Stimulated activated CD8-positive, alpha-beta memory T cell treated with anti-CD3 and anti-CD28 coated beads, Interleukin-7, amount 100 ng/mL, for 4 hours (primary cell): ENCODE data around the gene CABCOCO1.

Experiments
- DNase-seq, 2 donors: peaks; one replicate each; pipeline ENCODE4 v3.0.0-alpha.2; 2020; ENCODE audit warnings: low read depth in 2 of 2

CABCOCO1 gene

DNA sequence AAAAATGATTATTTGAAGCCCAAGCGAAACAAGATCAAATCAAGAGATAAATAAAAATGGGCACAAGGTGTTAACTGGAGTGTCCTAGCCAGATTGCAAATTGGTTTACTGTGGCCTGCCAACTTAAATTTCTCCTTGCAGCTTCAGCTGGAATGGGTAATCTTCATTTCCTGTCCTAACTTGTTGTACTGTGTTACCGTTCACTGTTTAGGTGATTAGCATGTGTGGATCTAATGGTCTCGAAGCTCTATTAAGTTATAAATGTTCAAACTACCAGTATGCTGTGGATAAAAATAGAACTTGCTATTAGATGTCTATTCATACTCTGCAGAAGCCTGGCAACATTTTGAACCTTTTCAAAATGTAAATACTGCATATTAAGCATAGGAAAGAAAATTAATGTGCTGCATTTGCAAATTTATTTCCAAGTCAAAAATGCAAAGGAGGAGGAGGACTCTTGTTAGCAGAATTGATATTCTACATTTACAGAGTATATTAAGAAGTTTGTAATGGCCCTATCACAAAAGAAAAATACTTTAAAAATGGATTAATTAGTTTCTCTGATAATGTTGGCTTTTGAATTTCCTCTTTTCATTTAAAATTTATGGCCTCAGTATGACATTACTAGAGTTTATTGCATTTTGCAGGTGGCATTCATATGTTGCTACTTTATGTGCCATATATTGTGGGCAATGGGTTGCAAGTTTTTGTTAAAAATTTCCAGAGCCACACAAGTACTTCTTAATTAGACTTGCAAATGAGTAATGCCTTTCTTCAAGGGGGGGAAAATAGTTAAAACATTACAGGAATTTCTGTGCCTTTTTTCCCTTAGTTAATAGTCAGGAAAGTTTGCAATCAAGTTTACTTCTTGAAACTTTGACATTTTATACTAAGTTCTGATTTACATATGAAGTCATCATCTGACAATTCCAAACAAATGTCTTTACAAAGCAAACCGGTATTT is 92.1 kb downstream of the CABCOCO1 start:
- no peak for DNase-seq

DNA sequence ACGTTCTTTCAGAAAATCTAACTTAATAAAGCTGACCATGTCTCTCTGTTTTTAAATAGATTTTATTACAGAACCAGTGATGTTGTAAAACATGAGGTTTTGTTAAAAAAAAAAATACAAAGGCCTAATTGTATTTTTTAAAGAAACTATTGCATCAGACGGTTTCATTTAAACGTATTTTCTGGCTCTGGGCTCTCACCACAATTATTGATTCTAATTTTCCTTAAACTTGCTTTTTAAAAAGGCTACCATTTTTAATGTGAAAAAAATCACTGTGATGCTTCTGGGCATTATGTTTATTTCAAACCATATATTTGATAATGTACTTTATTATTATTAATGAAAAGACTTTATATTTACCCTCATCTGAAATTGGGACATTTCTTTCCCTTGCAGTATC is 94.3 kb downstream of the CABCOCO1 start:
- DNase-seq: no peak

DNA sequence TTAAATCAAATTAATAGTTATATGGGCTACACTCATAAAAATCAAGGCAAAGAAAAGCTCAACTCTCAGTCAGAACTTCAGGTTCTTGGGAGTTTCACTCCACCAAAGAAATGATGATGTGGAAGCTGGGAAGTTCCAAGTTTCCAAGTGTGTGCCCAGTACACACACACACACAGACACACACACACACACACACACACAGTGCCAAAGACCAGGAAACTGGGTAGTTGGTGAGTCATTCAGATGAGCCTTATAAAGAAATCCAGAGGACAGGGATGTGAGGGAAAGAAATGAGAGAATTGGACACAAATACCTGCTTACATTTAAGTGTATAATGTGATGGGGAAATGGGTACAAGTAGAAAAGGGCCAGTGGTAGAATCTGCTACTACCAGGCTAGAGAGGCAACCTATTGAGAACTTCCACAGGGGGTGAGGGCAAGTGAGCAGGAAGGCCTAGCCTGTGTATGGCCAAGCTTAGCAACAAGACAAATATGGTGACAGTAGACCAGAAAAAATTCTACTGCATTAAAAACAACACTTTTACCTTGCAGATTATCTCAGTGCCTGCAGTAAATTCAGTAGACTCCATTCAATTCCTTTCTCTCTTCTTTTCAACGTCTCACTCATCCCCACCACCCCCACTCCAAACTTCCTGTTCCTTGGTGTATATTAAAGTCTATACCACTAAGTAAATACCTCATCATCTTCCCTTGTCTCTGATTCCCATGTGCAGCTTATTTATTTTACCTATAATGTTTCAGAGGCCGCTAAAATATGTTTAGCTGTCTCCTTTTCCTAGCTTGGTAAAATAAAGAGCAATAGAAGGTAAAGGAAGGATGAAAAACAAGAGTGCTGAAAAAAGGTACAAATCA is 95.0 kb downstream of the CABCOCO1 start:
- no peak for DNase-seq

DNA sequence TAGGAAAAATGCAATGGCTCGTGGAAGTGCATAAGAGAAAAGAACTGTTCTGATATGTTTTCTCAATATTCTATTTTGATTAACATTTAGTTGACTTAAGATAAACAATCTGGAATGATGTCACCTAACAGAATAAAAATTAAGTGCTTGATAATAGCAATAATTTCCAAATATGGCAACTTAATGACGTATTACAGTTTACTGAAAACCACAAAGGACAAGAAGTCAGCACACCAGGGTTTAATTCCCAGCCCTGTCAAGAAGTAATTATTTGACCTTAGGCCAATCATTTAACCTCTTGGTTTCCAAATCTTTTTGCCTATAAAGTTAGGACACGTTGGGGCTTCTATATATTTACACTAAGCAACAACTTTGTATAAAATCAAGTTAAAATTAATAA is 95.7 kb downstream of the CABCOCO1 start:
- no peak for DNase-seq

DNA sequence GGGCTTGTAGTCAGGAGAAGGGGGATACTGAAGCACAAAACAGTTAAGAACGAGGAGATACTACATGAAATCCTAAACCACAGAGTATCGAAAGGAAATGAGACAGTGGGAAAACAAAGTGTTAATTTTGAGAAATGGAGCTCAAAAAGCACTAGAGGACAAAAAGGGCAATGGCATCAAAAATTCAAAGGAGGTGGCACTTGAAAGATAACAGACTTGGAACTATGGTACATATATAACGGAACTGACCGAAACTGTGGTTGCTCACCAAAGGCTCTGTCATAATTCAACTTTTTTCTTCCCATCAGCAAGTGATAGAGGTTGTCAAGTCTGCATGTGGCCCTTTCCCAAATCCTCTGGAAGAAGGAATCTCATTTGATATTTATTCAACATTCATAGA is 97.0 kb downstream of the CABCOCO1 start:
- DNase-seq: no peak

DNA sequence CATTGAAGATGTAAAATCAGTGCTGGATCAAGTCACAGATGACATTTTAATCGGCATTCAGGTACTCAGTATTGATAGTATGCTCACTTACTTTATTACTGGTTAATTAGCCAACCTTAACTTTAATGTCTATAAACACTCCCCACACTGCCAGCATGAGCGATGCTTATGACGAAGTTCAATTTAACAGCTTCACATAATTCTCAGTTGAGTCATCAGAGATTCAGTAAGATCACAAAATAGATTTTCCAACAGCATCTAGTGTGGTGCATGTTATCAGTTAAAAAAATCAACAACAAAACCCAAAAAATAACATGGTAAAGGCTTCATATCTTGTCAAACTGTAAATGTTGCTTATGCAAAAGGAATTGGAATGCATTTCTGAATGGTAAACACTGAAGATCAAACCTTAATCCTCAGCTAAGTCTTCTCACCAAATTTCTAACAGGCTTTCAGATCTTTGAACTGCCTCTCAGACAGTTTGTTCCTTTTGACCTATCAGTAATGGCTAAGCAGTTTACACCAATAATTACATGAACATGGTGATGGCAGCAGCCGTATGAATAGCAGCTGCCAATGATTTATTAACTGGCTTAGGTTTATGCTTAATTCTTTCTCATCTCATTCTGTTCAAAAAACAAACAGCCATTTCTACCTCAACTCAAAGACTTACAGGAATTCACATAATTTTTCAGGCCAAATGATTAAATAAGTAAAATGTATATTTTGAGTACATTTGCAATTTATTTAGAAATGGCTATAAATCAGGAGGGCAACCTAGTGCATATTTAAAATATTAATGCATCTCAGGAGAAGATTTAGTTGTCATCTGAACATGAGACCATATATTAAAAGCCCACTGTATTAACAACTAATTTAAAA is 98.5 kb downstream of the CABCOCO1 start:
- no peak for DNase-seq

DNA sequence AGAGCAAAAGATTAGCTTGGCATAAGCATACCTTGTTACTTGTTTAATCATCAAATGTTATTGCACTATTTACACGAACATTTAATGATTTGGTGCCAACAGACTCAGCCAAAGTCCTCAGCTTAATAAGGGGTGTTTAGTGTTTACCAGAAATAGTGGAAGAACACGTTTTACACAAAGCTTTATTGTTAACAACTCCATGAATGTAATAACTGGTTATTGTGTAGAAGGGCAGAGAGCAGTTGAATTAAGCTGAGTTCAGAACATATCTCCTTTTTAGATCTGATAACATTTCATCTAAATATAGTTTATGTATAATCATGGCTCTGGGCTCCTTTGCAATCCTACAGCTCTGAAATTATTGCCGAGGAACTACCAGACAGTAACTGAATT is 99.1 kb downstream of the CABCOCO1 start:
- no peak for DNase-seq

DNA sequence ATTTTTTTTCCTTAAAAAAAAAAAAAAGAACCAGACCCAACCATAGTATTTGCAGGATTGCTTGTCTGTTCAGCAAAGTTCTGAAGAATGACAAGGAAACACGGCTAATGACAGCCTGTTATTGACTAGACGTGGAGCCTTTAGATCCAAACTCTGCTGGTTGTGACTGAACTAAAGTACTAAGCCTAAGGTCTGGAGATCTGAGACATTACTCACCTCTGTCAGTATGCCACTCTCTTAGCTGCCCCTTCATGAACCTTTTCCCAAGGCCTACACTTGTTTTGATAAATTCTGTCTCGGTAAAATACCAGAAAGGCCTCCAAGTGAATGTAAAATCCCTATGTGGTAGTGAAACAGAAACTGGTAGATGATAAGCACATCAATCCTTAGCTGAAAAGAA is 101.0 kb downstream of the CABCOCO1 start:
- DNase-seq: no peak

DNA sequence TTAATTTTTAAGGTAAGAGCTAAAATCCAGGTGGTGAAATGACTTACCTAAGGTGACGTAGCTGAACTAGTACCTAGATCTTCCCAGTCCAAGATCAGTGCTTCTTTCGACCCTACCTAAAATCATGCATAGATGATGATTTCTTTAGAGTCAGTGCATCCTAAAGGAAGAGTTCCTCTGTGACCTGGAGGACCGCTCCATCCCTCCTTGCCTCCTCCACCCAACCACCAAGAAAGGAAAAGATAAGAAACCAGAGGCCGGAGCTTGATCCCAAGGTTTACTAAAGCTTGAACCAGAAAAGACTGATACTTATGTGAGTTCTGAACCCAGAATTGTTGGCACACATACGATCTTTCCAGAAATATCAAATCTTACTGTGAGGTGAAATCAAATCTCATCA is 101.8 kb downstream of the CABCOCO1 start:
- DNase-seq: no peak

DNA sequence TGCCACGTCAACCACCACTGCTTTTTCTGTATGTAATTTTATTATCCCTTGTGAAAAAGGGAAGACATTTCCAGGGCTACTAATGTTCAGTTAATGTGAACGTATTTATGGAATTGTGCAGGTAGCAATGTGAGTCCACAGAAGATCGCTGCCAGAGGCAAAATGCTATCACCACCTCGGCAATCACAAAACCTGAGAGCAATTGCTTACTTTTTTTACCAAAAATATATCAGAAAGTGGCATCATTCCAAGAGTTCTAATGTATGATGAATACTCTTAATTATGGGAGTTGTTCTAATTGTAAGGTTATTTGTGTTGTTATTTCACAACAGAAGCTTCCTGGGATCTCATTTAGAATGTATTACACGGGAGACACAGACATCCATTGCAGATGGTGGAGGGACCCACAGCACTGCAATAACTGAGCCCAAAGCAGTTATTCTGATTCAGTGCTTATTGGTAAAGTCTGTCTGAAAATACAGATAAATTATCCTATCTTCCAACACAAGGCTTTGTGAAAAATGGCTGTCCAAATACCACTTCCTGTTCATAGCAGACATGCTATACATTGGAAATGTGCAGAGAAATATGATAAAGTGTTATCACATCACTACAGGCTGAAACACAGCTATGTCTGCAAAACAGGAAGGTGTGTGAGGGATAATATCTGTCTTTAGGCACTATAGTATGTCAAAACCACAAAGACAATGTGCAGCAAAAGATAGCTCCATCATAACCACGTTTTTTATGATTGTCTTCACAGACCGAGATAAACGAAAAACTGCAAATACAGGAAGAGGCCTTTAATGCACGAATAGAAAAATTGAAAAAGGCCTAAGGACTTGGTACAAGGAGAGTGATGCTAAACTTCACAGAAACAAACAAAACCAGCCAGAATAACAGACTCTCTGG is 102.7 kb downstream of the CABCOCO1 start:
- DNase-seq: no peak

DNA sequence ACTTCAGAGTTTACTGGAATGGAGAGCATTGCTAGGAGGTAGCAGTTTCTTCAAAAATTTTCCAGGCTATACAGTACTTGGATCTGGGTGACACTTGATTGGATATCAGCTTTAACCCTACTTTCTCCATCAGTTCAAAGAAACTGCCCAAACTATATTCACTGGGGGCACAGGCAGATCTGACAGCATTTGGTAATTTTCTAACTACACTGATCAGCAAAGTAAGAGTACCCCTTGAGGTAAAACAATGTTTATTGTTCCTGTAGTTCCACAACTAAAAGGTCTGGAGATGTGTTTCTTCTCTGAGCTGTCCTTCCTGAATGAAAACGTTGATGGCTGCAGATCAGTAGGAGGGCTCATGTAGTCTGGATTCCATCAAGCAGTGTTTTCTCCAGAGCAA is 104.2 kb downstream of the CABCOCO1 start:
- no peak for DNase-seq

DNA sequence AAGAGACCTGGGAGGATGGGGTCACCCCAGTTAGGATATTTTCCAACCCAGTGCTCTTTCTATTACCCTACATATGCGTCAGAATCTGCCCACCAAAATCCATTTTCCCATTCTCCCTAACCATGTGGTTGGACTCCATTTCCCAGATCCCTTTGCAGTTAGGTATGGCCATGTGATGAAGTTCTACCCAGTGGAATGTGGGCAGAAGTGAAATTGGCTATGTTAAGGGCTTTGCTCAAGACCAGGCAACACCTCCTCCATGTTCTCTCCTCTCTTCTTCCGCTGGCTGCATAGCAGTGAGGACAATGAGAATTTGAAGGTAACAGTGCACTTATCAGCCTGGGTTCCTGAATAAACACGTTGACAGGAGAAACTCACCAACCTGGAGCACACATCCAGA is 111.3 kb downstream of the CABCOCO1 start:
- DNase-seq: no peak

DNA sequence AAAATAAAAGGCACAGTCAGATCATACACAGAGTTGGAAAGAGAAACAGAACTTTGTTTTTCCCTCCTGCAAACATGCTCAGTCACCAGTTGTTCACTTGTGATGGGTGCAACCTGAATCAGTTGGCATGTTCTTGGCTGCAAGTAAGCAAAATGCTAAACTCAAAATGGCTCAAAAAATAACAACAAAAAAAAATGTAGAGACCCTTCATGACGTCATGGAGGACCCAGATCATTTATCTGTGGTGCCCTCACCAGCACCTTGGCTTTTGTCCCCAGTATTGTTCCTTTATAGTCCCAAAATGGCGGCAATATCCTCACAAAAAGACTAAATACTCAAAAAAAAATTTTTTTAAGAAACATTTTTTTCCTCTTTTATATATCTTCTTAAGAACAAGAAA is 112.4 kb downstream of the CABCOCO1 start:
- DNase-seq: no peak

DNA sequence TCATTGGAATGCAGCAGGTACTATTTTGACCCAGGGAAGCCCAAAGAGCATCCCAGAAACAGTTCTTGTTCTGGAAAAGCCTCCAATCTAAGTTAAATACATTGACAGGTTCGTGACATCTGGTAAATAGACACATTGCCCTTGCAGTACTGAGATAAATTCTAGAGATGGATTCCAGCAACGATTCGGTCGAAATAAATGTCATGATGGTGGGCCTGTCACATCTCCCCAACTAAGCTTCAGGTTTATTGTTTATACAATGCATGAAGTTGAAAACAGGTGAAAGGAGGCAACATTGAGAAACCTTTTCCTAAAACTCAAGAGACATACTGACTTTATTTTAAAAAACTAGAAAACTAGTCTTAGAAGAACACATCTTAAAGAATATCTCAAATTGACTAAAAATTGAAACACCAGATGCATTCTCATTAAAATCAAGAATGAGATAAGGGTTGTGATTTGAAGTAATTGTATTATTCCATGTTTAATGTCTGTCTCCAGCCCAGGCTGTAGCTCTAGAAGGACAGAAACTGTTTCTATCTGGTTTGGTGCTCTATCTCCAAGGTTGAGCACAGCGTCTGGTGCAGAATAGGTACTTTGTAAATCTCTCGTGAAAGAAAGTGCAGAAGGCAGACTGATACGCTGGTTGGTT is 114.0 kb downstream of the CABCOCO1 start:
- DNase-seq: no peak

DNA sequence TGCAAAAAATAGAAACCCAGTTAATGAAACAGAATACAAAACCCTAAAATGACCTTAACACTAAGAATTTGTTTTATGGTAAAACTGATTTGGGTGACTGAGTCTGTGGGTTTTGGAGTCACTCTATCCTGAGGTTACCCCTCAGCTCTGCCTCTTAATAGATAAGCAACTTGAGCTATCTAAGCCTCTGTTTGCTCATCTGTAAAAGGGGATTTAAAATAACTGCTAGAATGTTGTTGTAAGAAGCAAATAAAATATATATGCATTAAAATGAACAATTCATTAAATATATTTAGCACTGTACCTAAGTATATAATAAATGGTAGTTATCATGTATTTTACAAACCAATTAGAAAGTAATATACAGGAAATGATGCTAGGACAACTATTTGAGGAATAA is 115.4 kb downstream of the CABCOCO1 start:
- no peak for DNase-seq

DNA sequence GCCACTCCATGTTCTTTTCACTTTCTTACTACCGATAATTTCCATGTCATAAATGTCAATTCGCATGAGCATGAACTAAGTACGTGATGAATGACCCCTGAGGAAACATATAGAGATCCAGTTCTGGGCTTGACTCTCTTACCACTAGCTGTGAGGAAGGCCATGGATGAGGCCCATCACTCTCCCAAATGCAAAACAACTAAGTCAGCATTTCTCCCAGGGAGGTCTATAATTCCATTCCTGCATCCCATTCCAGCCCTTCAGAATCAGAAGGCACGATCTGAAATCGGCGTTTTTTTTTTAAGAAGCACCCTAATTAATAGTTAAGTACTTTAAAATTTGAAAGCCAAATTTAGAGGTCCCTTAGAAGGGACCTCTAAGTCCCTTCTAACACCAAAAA is 116.5 kb downstream of the CABCOCO1 start:
- no peak for DNase-seq

DNA sequence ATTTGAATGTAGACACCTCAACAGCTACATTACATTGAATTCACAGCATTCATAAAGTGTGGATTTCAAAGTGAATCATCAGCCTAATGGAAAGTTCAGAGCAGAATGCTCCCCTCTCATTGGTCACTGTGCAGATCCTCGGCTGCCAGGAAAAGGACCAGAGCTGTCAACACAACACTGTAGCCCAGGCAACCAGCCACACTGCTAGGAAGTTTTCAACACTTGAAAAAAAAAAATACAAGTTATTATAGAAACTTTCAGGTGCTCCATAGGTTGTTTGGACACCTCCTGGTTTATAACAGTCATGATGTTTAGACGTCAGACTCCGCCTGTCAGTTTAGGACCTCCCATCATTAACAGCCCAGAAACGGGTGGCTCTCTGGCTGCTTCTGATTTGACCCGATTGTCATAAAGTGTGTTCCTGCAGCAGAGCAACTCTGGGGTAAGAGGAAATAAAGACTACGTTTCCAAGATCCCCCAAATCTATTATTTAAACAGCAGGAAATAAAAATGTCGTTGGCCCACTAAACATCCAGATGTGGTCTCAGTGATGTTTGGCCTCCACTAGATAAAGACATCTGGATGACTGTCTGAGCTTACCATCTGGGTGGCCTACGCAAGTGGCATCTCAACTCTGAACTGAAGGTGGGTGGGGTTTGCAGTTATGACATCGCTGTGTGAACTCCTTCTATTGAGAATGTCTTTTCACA is 117.4 kb downstream of the CABCOCO1 start:
- DNase-seq: no peak

DNA sequence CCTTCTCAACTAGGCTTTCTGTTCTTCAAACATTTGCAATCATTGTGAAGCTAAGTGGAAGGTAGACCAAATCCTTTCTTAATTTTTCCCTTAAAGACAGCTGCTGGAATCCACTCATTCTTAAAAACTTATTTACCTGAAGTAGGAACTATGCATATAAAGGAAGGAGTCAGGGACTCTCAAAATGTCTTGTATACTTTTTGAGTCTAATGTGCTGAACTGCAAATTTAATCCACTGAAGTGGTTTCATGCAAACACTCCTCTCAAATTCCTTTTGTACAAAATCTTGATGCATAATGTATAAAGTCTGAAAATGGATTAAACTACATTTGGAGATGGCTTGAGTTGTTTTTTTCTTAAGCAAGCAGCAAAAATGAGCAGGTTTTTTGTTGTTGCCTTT is 118.0 kb downstream of the CABCOCO1 start:
- no peak for DNase-seq

DNA sequence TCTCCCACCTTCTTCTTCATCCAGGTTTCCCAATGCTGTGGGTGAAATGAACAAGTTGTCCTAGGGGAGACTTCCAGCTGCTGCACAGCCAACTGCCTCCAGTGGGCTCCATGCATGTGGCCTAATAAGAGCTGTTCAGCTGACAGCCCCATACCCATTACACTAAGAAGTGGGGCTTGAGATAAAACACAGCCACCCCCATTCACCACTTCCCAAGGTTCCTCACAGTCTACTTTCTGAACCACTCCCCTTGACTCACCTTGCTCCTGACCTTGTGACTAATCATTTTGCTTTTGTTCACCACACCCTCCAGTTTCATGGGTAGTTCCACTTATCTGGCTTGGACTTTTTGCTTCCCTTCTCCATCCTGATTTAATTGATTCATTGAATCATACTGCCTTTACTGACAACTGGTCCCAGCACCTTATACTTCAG is 119.3 kb downstream of the CABCOCO1 start:
- no peak for DNase-seq
